T-helper 17 cell (primary cell): ENCODE measurements around the gene GALNT15. TPM values are rescaled to one million over a fixed set of nuclear protein-coding genes. Genes with fewer than 3 reads are reported as not detected.

Experiments used
- ATAC-seq: fragments of 150-1000 bp; cut with Tn5 transposase; 2 replicates; pipeline ENCODE4 v1.10.0; 2021; ENCODE audit warnings: mild to moderate bottlenecking, moderate library complexity
- DNase-seq, 3 donors: peaks; one replicate each; pipeline versions ENCODE4 v3.0.0 to v3.0.0-alpha.2; 2020 to 2021
- H3K9me3 ChIP-seq: one replicate; pipeline ENCODE4 v1.7.0; 2013; ENCODE audit warnings: low read length, mild to moderate bottlenecking; ENCODE audit not compliant: control insufficient read depth, poor library complexity, severe bottlenecking
- H3K27ac Mint-ChIP-seq: one replicate; pipeline ENCODE4 v1.8.0; 2022; ENCODE audit warnings: mild to moderate bottlenecking, moderate library complexity, mixed read lengths
- H3K27me3 Mint-ChIP-seq: one replicate; pipeline ENCODE4 v1.8.0; 2022; ENCODE audit warnings: mixed read lengths
- H3K36me3 Mint-ChIP-seq: one replicate; pipeline ENCODE4 v1.8.0; 2022; ENCODE audit warnings: low read depth, mixed read lengths
- H3K4me1 Mint-ChIP-seq: one replicate; pipeline ENCODE4 v1.8.0; 2022; ENCODE audit warnings: mild to moderate bottlenecking, mixed read lengths
- H3K4me3 Mint-ChIP-seq: one replicate; pipeline ENCODE4 v1.8.0; 2022; ENCODE audit warnings: mild to moderate bottlenecking, moderate library complexity, mixed read lengths
- total RNA-seq, 4 donors: library from RNA in 2 of 4; stranded (reverse) in 2 of 4; gene quantifications; one replicate each; pipeline ENCODE4 v1.2.3 and lab custom pipeline; 2022 to 2026

The GALNT15 gene
- total RNA-seq (under 1 TPM in 1 of 2 donors, not detected in 1; 0.42 TPM), total RNA-seq (lab: John Stamatoyannopoulos, UW) (0 reads per million in 2 donors)

DNA sequence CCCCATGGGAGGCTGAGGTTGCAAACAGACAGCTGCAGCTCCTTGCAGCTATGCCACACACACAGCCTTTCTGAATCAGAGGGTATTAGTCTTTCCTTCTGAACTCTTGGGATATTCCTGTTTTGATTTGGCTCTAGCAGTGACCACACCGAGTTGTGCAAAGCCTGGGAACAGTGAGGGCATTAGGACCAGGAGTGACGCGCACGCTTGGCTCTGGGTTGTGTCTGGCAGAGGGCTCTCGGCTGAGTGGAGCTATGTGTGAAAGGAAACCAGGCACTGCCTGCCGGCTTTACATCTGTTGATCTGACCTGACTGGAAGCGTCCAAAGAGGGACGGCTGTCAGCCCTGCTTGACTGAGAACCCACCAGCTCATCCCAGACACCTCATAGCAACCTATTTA lies at the start of gene GALNT15:
Gene GALNT15, plus strand, starts transcription at position 292 of the 400 bp plus-strand sequence. CDS start 472 bp downstream, outside the sequence.
- Mint-ChIP-seq H3K36me3 (no peaks in the 10 kb centered on the region), H3K27me3 (peaks cover 51% of the 10 kb centered on the region), H3K4me1 (peaks cover 11% of the 10 kb centered on the region), H3K4me3 (no peak within 1 kb of the TSS), H3K27ac (no peak within 1 kb of the TSS)
- ATAC-seq (no peak), DNase-seq (no peak)
- H3K9me3 ChIP-seq, result no peaks in the 10 kb centered on the region

DNA sequence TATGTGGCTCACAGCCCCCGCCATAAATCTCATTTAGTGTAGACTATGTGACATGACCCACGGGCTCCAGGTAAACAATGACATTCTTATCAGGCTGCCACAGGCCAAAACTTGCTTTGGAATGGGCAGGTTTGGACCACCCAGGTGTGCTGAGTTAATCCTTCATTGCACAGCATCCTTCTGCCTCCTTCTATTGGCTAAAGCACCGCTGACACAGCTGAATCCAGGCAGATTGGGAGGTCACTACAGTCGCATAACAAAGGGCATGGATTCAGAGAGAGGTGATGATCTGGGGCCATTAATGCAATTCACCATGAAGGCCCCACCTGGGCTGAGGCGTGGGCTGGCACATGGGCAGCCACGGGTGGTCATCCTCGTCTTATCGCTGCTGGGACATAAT lies 47.8 kb upstream of the GALNT15 start:
- DNase-seq (no peak), ATAC-seq (no peak)
- no peaks in the 10 kb centered on the region for H3K4me1 Mint-ChIP-seq
- peaks cover 4% of the 10 kb centered on the region for H3K36me3 Mint-ChIP-seq
- no peak overlapping the region for H3K4me3 Mint-ChIP-seq
- no peaks in the 10 kb centered on the region for H3K9me3 ChIP-seq
- H3K27ac Mint-ChIP-seq, result no peak overlapping the region
- no peaks in the 10 kb centered on the region for H3K27me3 Mint-ChIP-seq

- no peaks in the 10 kb centered on the region for H3K9me3 ChIP-seq
- no peaks in the 10 kb centered on the region for H3K4me1 Mint-ChIP-seq
- no peak for DNase-seq
- H3K27ac Mint-ChIP-seq, result no peak overlapping the region
- H3K36me3 Mint-ChIP-seq, result peaks cover 4% of the 10 kb centered on the region
- no peak for ATAC-seq
- no peaks in the 10 kb centered on the region for H3K27me3 Mint-ChIP-seq
- no peak overlapping the region for H3K4me3 Mint-ChIP-seq
Observed at GRCh38 chr3:16127249-16127648, 47.2 kb upstream of the GALNT15 start.

- H3K36me3 Mint-ChIP-seq, result peaks cover 4% of the 10 kb centered on the region
- no peaks in the 10 kb centered on the region for H3K4me1 Mint-ChIP-seq
- DNase-seq (no peak), ATAC-seq (no peak)
- no peaks in the 10 kb centered on the region for H3K27me3 Mint-ChIP-seq
- H3K9me3 ChIP-seq, result no peaks in the 10 kb centered on the region
- H3K4me3 Mint-ChIP-seq, result no peak overlapping the region
- no peak overlapping the region for H3K27ac Mint-ChIP-seq
Observed at GRCh38 chr3:16130066-16130465, 44.4 kb upstream of the GALNT15 start.

DNA sequence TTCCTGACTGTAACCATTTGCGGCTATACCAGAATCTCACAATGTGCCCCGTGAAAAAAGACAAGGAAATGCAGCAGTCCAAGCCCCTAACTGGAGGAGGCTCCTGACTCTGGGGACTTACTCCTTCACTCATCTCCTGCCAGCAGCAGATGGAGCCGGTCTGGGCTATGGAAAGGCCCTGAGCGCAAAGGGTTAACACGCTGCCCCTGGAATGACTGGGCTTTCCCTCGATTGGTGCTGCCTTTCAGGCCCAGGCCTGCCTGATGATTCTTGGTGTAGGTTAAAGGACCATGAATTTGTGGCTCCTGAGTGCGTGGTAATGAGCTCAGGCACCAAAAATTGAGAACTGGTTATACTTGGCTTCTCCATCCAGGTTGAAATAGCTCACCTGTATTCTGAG lies 42.3 kb upstream of the GALNT15 start:
- DNase-seq (no peak), ATAC-seq (no peak)
- Mint-ChIP-seq H3K4me3 (no peak overlapping the region), H3K27me3 (no peaks in the 10 kb centered on the region), H3K36me3 (peaks cover 2% of the 10 kb centered on the region), H3K27ac (no peak overlapping the region), H3K4me1 (no peaks in the 10 kb centered on the region)
- H3K9me3 ChIP-seq, result no peaks in the 10 kb centered on the region

DNA sequence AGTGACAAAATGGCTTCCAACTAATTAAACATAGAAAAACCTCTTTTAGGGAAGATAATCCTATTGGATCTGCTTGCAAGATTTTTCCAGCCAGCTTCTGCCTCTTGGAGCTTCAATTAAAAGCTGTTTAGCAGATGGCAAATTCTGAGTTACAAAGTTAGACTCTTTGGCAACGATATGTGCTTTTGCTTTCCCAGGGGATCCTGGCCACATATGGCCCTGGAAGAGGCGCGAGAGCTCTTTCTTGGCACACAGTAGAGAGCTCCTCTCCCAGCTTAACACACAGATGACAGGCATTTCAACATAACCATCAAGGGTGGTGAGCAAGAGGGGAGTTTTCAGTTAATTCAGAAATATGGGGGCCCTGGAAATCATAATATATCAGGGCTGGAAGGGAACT lies 41.6 kb upstream of the GALNT15 start:
- no peak overlapping the region for H3K27ac Mint-ChIP-seq
- H3K36me3 Mint-ChIP-seq, result no peaks in the 10 kb centered on the region
- H3K27me3 Mint-ChIP-seq, result no peaks in the 10 kb centered on the region
- no peak for ATAC-seq
- no peaks in the 10 kb centered on the region for H3K4me1 Mint-ChIP-seq
- H3K4me3 Mint-ChIP-seq, result no peak overlapping the region
- no peak for DNase-seq
- H3K9me3 ChIP-seq, result no peaks in the 10 kb centered on the region

GRCh38 chr3:16134173-16134928 lies 40.1 kb upstream of the GALNT15 start:
- Mint-ChIP-seq H3K4me1 (no peaks in the 10 kb centered on the region), H3K27me3 (no peaks in the 10 kb centered on the region), H3K36me3 (no peaks in the 10 kb centered on the region), H3K4me3 (no peak overlapping the region), H3K27ac (no peak overlapping the region)
- ATAC-seq, result no peak
- no peaks in the 10 kb centered on the region for H3K9me3 ChIP-seq
- no peak for DNase-seq

DNA sequence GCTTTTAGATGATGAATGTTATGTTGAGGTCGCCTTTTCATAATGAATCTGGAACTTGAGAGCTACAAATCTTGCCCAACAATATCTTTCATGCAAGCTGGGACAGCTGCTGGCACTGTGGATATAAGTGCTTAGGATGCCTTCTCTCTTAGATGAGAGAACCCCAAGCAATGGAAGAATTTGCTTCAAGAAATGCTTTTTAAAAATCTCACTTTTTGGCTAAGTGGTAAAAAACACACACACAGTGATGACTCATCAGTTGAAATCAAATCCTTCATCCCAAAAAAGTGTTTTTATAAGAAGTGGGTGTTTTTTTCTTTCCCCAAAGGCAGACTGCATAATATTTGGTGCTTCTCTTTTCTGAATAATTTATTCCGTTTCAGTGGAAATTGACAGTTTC lies 38.4 kb upstream of the GALNT15 start:
- peaks cover 2% of the 10 kb centered on the region for H3K36me3 Mint-ChIP-seq
- no peaks in the 10 kb centered on the region for H3K9me3 ChIP-seq

GRCh38 chr3:16137044-16137443 lies 37.4 kb upstream of the GALNT15 start:
- Mint-ChIP-seq H3K4me1 (no peaks in the 10 kb centered on the region), H3K27ac (no peak overlapping the region), H3K36me3 (peaks cover 2% of the 10 kb centered on the region), H3K27me3 (no peaks in the 10 kb centered on the region), H3K4me3 (no peak overlapping the region)
- ATAC-seq, result no peak
- no peaks in the 10 kb centered on the region for H3K9me3 ChIP-seq
- no peak for DNase-seq

More for the DNA sequence above, 38.4 kb upstream of the GALNT15 start:
- no peak for DNase-seq
- Mint-ChIP-seq H3K4me3 (no peak overlapping the region), H3K27ac (no peak overlapping the region), H3K27me3 (no peaks in the 10 kb centered on the region), H3K4me1 (no peaks in the 10 kb centered on the region)
- no peak for ATAC-seq

- peaks cover 2% of the 10 kb centered on the region for H3K36me3 Mint-ChIP-seq
- no peaks in the 10 kb centered on the region for H3K4me1 Mint-ChIP-seq
- no peaks in the 10 kb centered on the region for H3K9me3 ChIP-seq
- ATAC-seq, result no peak
- no peak overlapping the region for H3K4me3 Mint-ChIP-seq
- no peaks in the 10 kb centered on the region for H3K27me3 Mint-ChIP-seq
- H3K27ac Mint-ChIP-seq, result no peak overlapping the region
- DNase-seq, result no peak
Observed at GRCh38 chr3:16137977-16138376, 36.5 kb upstream of the GALNT15 start.

DNA sequence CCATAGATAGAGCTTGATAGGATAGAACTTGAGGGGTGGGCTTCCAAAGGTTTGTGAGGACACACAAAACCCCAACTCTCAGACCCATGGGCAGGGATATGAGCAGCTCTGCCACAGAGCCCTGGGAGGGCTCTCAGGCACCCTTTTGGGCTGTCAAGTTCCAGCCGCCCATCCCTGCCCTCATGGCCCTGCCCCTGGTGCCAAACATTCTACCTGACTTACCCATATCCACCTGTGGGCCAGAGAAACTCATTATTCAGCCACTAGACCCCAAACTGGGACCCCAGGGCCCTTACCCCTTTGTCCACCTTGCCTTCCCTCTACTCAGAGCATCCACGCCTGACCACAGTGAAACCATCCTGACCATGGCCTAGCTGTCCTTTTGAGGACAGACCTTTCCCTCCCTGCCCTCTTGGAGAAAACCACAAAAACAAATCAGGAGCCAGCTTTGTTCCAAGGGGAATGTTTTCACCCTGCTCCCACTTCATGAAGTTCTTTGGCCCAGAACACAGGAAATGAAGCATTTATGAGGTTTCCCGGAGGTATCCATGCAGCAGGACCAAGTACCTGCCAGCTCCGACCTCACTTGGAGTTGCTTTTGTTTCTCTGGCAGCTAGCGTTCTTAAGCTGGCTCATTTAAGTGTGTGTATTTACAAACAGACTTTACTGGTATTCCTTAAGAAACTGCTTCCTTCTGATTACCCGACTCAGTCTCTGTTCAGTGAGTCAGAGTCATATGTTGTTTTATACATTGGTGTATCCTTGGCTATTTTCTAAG lies 34.2 kb upstream of the GALNT15 start:
- Mint-ChIP-seq H3K4me1 (no peaks in the 10 kb centered on the region), H3K27me3 (no peaks in the 10 kb centered on the region), H3K27ac (no peak overlapping the region), H3K4me3 (no peak overlapping the region), H3K36me3 (peaks cover 2% of the 10 kb centered on the region)
- no peak for DNase-seq
- H3K9me3 ChIP-seq, result no peaks in the 10 kb centered on the region
- no peak for ATAC-seq

DNA sequence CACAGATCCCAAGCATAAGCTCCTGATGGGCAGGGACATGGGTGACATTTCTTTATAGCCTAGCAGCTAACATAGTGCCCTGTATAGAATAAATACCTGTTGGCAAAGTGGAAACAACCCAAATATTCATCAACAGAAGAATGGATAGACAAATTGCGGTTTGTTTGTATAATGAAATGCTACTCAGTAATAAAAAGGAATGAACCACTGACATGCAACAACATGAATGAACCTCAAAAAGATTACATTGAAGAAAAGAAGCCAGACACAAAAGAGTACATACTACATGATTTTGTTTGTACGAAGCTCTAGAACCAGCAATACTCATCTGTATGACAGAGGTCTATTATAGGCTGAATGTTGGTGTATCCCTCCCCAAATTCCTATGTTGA lies 33.6 kb upstream of the GALNT15 start:
- Mint-ChIP-seq H3K27ac (no peak overlapping the region), H3K4me1 (no peaks in the 10 kb centered on the region), H3K27me3 (no peaks in the 10 kb centered on the region), H3K36me3 (peaks cover 2% of the 10 kb centered on the region), H3K4me3 (no peak overlapping the region)
- ATAC-seq (no peak), DNase-seq (no peak)
- H3K9me3 ChIP-seq, result no peaks in the 10 kb centered on the region

DNA sequence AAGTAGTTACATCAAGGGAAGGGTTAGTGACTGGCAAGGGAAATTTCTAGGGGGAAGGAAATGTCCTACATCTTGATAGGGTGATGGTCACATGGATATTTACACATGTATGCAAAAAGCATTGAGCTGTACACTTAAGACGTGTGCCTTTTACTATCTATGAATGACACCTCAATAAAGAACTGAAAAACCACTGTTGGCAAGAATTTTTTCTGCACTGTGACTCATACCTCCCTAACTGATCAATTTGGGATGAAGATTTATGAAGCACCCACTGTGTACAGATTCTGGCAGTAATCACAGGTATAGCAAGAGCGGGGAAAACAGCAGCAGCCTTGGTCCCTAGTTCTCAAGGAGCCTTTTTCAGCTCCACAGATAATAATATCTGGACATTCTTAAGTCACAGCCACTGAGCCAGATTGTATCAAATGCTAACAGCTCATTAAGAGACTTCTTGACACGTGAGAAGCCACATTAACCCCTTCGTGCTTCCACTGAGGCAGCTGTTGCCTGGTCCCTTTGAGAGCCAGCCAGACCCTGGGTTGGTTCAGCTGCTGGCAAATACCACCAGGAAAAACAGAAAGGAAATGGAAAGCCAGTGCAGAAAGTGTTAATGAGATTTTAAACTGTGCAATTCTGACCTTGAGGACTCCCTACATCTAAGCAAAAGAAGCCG lies 32.0 kb upstream of the GALNT15 start:
- Mint-ChIP-seq H3K27ac (no peak overlapping the region), H3K27me3 (no peaks in the 10 kb centered on the region), H3K36me3 (peaks cover 2% of the 10 kb centered on the region), H3K4me3 (no peak overlapping the region), H3K4me1 (no peaks in the 10 kb centered on the region)
- ATAC-seq (no peak), DNase-seq (no peak)
- no peaks in the 10 kb centered on the region for H3K9me3 ChIP-seq
